ENCODE data around the gene PLCL1. TPM values are rescaled to one million over a fixed set of nuclear protein-coding genes. Genes with fewer than 3 reads are reported as not detected.

Gene PLCL1
- total and polyA plus RNA-seq, 10 of the 15 experiments (the other 5 are each of a cell fraction or from before 2014, with no cell fraction given) = 0.03 to 1.5 (median 0.22) TPM

DNA sequence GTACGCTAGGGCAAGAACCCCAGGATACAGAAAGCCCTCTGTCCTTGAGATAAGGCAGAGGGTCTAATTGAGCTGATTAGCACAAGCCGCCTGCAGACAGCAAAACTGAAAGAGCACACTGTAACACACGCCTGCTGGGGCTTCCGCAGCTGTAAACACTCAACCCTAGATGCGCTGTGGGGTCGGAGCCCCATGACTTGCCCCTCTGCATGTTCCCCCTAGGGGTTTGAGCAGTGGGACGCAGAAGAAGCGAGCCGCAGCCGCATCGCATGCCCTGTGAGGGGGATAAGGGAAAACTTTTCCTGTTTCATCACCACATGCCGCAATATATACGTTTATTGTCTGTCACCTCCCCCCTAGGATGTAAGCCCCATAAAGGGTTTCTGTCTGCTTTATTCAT is 384.6 kb downstream of the PLCL1 start:
- Histone ChIP-seq H3K79me2 (ENCODE audit: control insufficient read depth, insufficient read depth, low read length) (no peaks in the 10 kb centered on the region), H3K9ac (ENCODE audit: control insufficient read depth, insufficient read depth, low read length) (no peak overlapping the region), H3K27ac (ENCODE audit: control insufficient read depth, insufficient read depth) (no peak overlapping the region), H2AFZ (ENCODE audit: control insufficient read depth, low read depth, low read length) (no peak overlapping the region), H3K4me2 (ENCODE audit: control insufficient read depth, insufficient read depth) (no peak overlapping the region), H4K20me1 (ENCODE audit: control insufficient read depth, insufficient read depth) (no peaks in the 10 kb centered on the region), H3K9me3 (replicated peaks; ENCODE audit: control insufficient read depth, insufficient read depth, low read length) (no peaks in the 10 kb centered on the region), H3K27me3 (replicated peaks in 1 of 2; ENCODE audit: control insufficient read depth in 2 of 2, insufficient read depth in 2 of 2, low read length in 1 of 2) (no peaks in the 10 kb centered on the region), H3K4me1 (ENCODE audit: control insufficient read depth, insufficient read depth, low read length) (no peaks in the 10 kb centered on the region), H3K36me3 (ENCODE audit: control insufficient read depth in 2 of 2, insufficient read depth in 2 of 2, low read length in 1 of 2) (no peaks in the 10 kb centered on the region), H3K4me3 (no peak overlapping the region)
- in situ Hi-C loops (cut with MboI) = no loop called here
- WGBS (ENCODE audit: insufficient coverage, insufficient replicate concordance, low lambda C conversion rate, missing lambda C conversion rate) = 53% methylated on average over 13 of the region's 13 CpGs
- ATAC-seq (no peak), FAIRE-seq (no peak), DNase-seq (ENCODE audit: low read depth, low spot score) (no peak)
- intact Hi-C loops (cut with micrococcal nuclease; ENCODE audit: unreplicated experiment) = no loop called here
- BruUV-seq (replicated peaks) = no TSS peak
- ChIA-PET RAD21 (ENCODE audit: unreplicated experiment) (no interaction called here), POLR2A (no interaction called here), SMC1A (ENCODE audit: uncharacterized antibody, unreplicated experiment) (no interaction called here), CTCF (no interaction called here)
- TF ChIP-seq MEF2B (IDR thresholded peaks at IDR 0.05; ENCODE audit: partially characterized antibody, poor library complexity, severe bottlenecking) (no peak), JUNB (IDR thresholded peaks at IDR 0.05) (no peak), SP1 (IDR thresholded peaks at IDR 0.05; ENCODE audit: low read depth, low read length) (no peak), HDAC6 (IDR thresholded peaks at IDR 0.05; ENCODE audit: unreplicated experiment) (no peak), ZNF592 (IDR thresholded peaks at IDR 0.05) (no peak), ZBED1 (IDR thresholded peaks at IDR 0.05; ENCODE audit: borderline replicate concordance) (no peak), NR2F1 (conservative IDR thresholded peaks at IDR 0.05) (no peak), ATF3 (IDR thresholded peaks at IDR 0.05; ENCODE audit: borderline replicate concordance, extremely low read depth, low read depth, low read length) (no peak), NFXL1 (IDR thresholded peaks at IDR 0.05; ENCODE audit: borderline replicate concordance) (no peak), NBN (IDR thresholded peaks at IDR 0.05) (no peak), TCF7 (IDR thresholded peaks at IDR 0.05; ENCODE audit: borderline replicate concordance) (no peak)
- TF ChIP-seq, protein P1, sequence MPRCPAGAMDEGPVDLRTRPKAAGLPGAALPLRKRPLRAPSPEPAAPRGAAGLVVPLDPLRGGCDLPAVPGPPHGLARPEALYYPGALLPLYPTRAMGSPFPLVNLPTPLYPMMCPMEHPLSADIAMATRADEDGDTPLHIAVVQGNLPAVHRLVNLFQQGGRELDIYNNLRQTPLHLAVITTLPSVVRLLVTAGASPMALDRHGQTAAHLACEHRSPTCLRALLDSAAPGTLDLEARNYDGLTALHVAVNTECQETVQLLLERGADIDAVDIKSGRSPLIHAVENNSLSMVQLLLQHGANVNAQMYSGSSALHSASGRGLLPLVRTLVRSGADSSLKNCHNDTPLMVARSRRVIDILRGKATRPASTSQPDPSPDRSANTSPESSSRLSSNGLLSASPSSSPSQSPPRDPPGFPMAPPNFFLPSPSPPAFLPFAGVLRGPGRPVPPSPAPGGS (IDR thresholded peaks at IDR 0.05; ENCODE audit: borderline replicate concordance, insufficient read depth, low read depth, low read length, poor library complexity, severe bottlenecking) = no peak
- TF ChIP-seq, protein P2, sequence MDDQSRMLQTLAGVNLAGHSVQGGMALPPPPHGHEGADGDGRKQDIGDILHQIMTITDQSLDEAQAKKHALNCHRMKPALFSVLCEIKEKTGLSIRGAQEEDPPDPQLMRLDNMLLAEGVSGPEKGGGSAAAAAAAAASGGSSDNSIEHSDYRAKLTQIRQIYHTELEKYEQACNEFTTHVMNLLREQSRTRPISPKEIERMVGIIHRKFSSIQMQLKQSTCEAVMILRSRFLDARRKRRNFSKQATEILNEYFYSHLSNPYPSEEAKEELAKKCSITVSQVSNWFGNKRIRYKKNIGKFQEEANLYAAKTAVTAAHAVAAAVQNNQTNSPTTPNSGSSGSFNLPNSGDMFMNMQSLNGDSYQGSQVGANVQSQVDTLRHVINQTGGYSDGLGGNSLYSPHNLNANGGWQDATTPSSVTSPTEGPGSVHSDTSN (IDR thresholded peaks at IDR 0.05; ENCODE audit: insufficient replicate concordance, low read depth, low read length) = no peak
